NCI-H2196 (cell line): ENCODE results near the gene CDC42BPB.

Source experiments
- DNase-seq: peaks from one replicate; lab custom pipeline; 2025; ENCODE audit not compliant: unreplicated experiment; lab: John Stamatoyannopoulos, UW

The CDC42BPB gene

GRCh38 chr14:102920273-102920997 lies 136.9 kb downstream of the CDC42BPB start:
- no peak for DNase-seq

GRCh38 chr14:102918438-102918837 lies 138.9 kb downstream of the CDC42BPB start:
- DNase-seq, result no peak

- peak; percentile 20 for DNase-seq
Measured at GRCh38 chr14:102917469-102918211, 139.7 kb downstream of the CDC42BPB start.

- no peak for DNase-seq
Measured at GRCh38 chr14:102917056-102917385, 140.3 kb downstream of the CDC42BPB start.

- DNase-seq, result no peak
Measured at GRCh38 chr14:102916347-102917055, 140.8 kb downstream of the CDC42BPB start.

- DNase-seq, result no peak
Measured at GRCh38 chr14:102915292-102916110, 141.8 kb downstream of the CDC42BPB start.

GRCh38 chr14:102914474-102915291 lies 142.7 kb downstream of the CDC42BPB start:
- no peak for DNase-seq

- no peak for DNase-seq
Measured at GRCh38 chr14:102913341-102914211, 143.8 kb downstream of the CDC42BPB start.

- no peak for DNase-seq
Measured at GRCh38 chr14:102911991-102912761, 145.2 kb downstream of the CDC42BPB start.

GRCh38 chr14:102911541-102911951 lies 145.8 kb downstream of the CDC42BPB start:
- no peak for DNase-seq

GRCh38 chr14:102910442-102910841 lies 146.9 kb downstream of the CDC42BPB start:
- DNase-seq, result no peak

- no peak for DNase-seq
Measured at GRCh38 chr14:102909911-102910310, 147.4 kb downstream of the CDC42BPB start.

- no peak for DNase-seq
Measured at GRCh38 chr14:102909462-102909861, 147.9 kb downstream of the CDC42BPB start.

- no peak for DNase-seq
Measured at GRCh38 chr14:102908766-102909455, 148.4 kb downstream of the CDC42BPB start.

GRCh38 chr14:102907980-102908730 lies 149.2 kb downstream of the CDC42BPB start:
- DNase-seq, result no peak

- DNase-seq, result no peak
Measured at GRCh38 chr14:102907303-102907844, 150.0 kb downstream of the CDC42BPB start.
